ENCODE results near the gene EML4.

GRCh38 chr2:42140496-42140895 lies 28.7 kb upstream of the EML4 start:
- TF ChIP-seq FOXP2 (optimal IDR thresholded peaks at IDR 0.05; ENCODE audit: control extremely low read depth, extremely low read length, insufficient read depth) (no peak), POLR2AphosphoS5 (IDR thresholded peaks at IDR 0.05; ENCODE audit: borderline replicate concordance, low read depth, low read length) (no peak)

Data from SK-N-MC (cell line).